HFF-Myc (cell line): ENCODE data around the gene SYT7.

Source experiments
- DNase-seq: peaks from one replicate; pipeline ENCODE4 v3.0.0-alpha.2; 2011; ENCODE audit warnings: low read depth; ENCODE audit errors: extremely low read depth
- H3K4me3 ChIP-seq: replicated peaks from 2 replicates; pipeline ENCODE4 v1.5.1; 2011; ENCODE audit warnings: low read depth, mild to moderate bottlenecking, control low read depth, low read length
- TF ChIP-seq, protein P1 (sequence below): IDR thresholded peaks from 2 replicates; pipeline ENCODE4 v1.5.1; 2012; ENCODE audit warnings: mild to moderate bottlenecking, low read depth, low read length, control low read depth; ENCODE audit errors: missing control alignments

The SYT7 gene

DNA sequence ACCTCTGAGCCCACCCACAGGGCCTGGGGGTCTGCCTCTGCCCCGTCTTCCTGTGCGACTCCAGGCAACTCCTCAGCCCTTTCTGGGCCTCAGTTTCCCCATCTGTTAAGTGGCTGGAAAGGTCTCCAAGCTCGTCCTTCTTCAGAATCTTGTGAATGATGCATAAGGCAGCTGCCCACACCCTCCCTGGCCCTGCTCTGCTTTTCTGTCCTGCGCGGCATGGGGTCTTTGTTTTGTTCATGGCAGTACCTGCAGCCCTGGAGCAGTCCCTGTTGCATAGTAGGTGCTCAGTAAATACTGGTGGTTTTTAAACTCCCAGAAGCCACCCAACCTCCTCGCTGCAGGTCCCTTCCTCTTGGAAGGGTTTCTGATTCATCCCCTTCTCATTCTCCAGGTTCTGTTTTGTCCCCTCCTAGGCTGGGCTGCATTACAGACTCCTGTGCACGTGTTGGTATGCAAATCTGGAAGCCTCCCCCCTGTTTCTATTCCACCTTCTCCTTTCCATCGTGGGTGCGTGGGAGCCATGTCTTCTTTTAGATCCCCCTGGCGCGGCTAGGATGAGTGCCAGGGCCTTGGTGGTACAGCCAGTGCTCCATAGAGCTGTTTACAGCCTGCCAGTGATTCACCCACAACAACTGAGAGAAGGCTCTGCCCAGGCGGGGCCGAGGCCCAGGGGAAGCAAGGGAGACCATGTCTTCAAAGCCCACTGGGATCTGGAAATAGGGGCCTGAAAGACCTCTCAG lies 19.3 kb upstream of the SYT7 start:
- TF ChIP-seq, protein P1, sequence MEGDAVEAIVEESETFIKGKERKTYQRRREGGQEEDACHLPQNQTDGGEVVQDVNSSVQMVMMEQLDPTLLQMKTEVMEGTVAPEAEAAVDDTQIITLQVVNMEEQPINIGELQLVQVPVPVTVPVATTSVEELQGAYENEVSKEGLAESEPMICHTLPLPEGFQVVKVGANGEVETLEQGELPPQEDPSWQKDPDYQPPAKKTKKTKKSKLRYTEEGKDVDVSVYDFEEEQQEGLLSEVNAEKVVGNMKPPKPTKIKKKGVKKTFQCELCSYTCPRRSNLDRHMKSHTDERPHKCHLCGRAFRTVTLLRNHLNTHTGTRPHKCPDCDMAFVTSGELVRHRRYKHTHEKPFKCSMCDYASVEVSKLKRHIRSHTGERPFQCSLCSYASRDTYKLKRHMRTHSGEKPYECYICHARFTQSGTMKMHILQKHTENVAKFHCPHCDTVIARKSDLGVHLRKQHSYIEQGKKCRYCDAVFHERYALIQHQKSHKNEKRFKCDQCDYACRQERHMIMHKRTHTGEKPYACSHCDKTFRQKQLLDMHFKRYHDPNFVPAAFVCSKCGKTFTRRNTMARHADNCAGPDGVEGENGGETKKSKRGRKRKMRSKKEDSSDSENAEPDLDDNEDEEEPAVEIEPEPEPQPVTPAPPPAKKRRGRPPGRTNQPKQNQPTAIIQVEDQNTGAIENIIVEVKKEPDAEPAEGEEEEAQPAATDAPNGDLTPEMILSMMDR: no peak
- no peak for DNase-seq
- H3K4me3 ChIP-seq: no peak overlapping the region

DNA sequence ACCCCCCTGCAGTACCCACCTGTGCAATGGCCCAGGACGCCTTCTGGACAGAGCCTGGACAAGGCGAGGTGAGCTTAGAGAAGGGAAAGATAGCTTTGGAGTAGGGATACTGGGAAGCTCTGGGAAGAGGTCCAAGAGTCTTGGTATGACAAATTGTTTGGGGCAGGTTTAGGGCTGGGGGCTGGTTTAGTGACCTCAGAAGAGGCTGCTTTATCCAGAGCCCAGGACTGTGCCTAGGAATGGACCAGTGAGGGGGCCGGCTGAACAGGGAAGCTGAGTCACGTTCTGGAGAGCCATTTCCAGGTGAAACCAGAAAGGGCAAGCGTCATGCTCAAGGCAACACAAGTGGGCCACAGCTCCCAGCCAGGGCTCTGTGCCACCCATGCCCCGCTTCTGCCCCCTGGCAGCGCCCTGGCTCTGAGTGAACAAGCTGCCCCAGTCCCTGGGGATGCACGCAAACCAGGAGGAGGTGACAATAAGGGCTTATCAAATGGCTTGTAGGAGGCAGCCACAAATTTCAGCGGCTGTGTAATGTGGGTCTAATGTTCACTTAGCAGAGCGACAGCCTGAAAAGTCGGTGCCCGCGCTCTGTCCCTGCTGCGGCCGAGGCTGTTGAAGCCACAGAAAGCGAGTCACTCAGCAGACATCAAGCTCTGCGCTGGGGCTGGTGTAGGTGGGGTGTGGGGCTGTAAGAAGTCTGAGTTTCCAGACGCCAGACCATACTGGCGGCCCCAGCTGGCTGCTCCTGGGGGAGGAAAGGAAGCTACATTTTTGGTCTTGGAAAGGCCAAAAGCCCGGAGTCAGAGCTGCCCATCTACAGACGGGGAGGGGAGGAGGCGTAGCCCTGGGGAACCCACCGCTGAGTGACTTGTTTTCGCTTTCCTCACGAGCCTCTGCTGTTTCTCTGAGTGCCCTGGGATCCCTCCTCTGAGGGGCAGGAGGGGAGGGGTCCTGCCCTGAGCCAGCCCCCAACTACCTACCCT lies 18.3 kb upstream of the SYT7 start:
- H3K4me3 ChIP-seq: no peak overlapping the region
- DNase-seq: no peak
- TF ChIP-seq, protein P1: no peak

DNA sequence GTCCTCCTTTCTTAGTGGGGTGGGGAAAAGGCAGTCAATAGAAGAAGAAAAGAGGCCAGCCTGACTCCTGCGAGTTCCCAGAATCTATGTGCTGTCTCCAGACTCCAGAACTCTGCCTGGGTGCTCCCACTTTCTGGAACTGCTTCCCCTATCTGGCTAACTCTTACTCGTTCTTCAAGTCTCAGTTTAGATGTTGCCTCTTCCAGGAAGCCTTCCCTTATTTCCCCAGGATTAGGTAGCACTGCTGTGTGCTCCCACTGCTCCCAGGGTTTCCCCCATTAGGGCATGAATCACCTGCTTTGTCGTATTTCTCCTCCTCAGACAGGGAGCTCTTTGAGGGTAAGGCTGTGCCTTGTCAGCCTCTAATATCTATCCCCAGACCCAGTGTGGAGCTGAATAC lies 17.5 kb upstream of the SYT7 start:
- DNase-seq: no peak
- no peak overlapping the region for H3K4me3 ChIP-seq
- TF ChIP-seq, protein P1: no peak

DNA sequence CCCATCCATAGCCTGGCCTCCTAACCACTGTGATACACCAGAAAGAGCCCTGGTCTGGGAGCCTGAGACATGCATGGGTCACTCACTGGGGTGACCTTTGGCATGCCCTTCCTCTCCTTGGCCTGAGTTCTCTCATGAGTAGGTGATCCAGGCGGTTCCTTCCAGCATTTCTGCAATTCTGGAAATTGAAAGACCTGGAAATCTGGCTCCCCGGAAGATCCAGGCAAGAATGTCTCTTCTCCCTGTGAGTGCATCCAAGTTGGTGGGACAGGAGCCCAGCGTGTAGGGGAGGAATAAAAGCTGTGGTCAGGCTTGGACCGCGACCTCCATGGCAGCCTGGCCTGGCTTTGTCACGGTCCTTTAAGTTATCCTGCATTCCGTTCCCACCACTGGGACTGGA lies 16.1 kb upstream of the SYT7 start:
- DNase-seq: no peak
- TF ChIP-seq, protein P1: no peak

DNA sequence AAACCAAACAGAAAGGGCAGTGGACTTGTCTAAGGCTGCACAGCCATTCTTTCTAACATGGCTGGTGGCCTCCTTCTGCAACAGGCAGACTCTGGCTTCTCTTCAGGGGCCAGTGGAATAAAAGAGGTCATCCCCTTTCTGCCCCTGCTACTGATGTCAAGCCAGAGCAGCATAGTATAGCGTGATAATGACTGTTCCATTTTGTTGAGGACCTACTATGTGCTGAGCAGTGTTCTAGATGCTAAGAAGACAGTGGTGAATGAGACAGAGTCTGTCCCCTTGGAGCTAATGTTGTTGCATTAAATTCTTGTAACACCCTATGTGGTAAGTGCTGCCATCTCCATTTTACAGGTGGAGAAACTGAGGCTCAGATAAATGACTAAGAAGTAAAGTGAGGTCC lies 15.7 kb upstream of the SYT7 start:
- H3K4me3 ChIP-seq: no peak overlapping the region
- no peak for DNase-seq
- TF ChIP-seq, protein P1: no peak

More for the DNA sequence above, 16.1 kb upstream of the SYT7 start:
- no peak overlapping the region for H3K4me3 ChIP-seq

DNA sequence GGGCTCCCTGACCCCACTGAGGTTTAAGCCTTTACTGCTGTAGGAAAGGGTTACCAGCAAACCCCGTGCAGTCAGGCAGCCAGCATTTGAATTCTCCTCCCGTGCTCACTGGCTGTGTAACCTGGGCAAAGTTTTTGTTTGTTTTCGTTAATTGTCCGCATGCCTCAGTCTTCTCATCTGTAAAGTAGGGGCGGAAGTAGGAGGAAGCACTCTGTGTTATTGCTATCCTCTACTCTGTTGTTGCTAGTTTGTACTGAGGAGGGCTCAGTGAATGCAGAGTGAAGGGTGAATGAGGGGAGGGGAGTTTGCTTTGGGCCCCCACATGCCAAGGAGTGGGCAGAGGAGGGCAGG lies 14.0 kb upstream of the SYT7 start:
- DNase-seq: no peak
- no peak overlapping the region for H3K4me3 ChIP-seq
- TF ChIP-seq, protein P1: no peak
